Astrocyte (in vitro differentiated cells and primary cell): Measurements from ENCODE around the gene ADGRF3. TPM values are rescaled to one million over a fixed set of nuclear protein-coding genes. Genes with fewer than 3 reads are reported as not detected.
"Not testable (repeated sequence)": the region's sequence is repeated elsewhere in the genome, so short reads cannot be mapped to it uniquely, and the experiment has no call there.

Experiments
- DNase-seq: peaks from one replicate; pipeline ENCODE4 v3.0.0-alpha.2; 2010; ENCODE audit warnings: low read depth
- FAIRE-seq: peaks from 2 replicates; lab custom pipeline; 2011; peaks lifted over from hg19 to GRCh38; lab: Jason Lieb, UNC
- H2AFZ ChIP-seq: 2 replicates; pipeline ENCODE4 v1.6.0; 2012; ENCODE audit warnings: low read depth, low read length, inconsistent platforms
- H3K27ac ChIP-seq: 2 replicates; pipeline ENCODE4 v1.5.1; 2011; ENCODE audit warnings: low read depth, low read length, inconsistent platforms
- H3K27me3 ChIP-seq: 2 replicates; pipeline ENCODE4 v1.6.0; 2011; ENCODE audit warnings: low read length, inconsistent platforms; ENCODE audit not compliant: insufficient read depth
- H3K36me3 ChIP-seq: 2 replicates; pipeline ENCODE4 v1.5.1; 2011; ENCODE audit warnings: low read length, inconsistent platforms; ENCODE audit not compliant: insufficient read depth
- H3K4me1 ChIP-seq: 2 replicates; pipeline ENCODE4 v1.5.1; 2011; ENCODE audit warnings: low read length, inconsistent platforms; ENCODE audit not compliant: insufficient read depth
- H3K4me2 ChIP-seq: 2 replicates; pipeline ENCODE4 v1.6.0; 2012; ENCODE audit warnings: low read length, inconsistent platforms
- H3K4me3 ChIP-seq: 2 replicates; pipeline ENCODE4 v1.5.1; 2011; ENCODE audit warnings: low read depth, mild to moderate bottlenecking, low read length, inconsistent platforms; ENCODE audit not compliant: insufficient read depth
- H3K79me2 ChIP-seq: 2 replicates; pipeline ENCODE4 v1.6.0; 2012; ENCODE audit warnings: mild to moderate bottlenecking, low read length, inconsistent platforms; ENCODE audit not compliant: insufficient read depth
- H3K9ac ChIP-seq: 2 replicates; pipeline ENCODE4 v1.6.0; 2012; ENCODE audit warnings: mild to moderate bottlenecking, low read length, inconsistent platforms
- H3K9me3 ChIP-seq: 2 replicates; pipeline ENCODE4 v1.5.1; 2012; ENCODE audit warnings: low read depth, mild to moderate bottlenecking, low read length, inconsistent platforms; ENCODE audit not compliant: insufficient read depth
- H4K20me1 ChIP-seq: 2 replicates; pipeline ENCODE4 v1.6.0; 2012; ENCODE audit warnings: low read length, inconsistent platforms; ENCODE audit not compliant: insufficient read depth
- H3K27ac Mint-ChIP-seq: one replicate; pipeline ENCODE4 v1.8.0; 2021; ENCODE audit warnings: mild to moderate bottlenecking, mixed read lengths; ENCODE audit not compliant: unreplicated experiment
- H3K27me3 Mint-ChIP-seq: one replicate; pipeline ENCODE4 v1.8.0; 2021; ENCODE audit warnings: low read depth, mixed read lengths; ENCODE audit not compliant: unreplicated experiment
- H3K36me3 Mint-ChIP-seq: one replicate; pipeline ENCODE4 v1.8.0; 2021; ENCODE audit warnings: low read depth, mixed read lengths; ENCODE audit not compliant: unreplicated experiment
- H3K4me1 Mint-ChIP-seq: one replicate; pipeline ENCODE4 v1.8.0; 2021; ENCODE audit warnings: low read depth, mixed read lengths; ENCODE audit not compliant: unreplicated experiment
- H3K4me3 Mint-ChIP-seq: one replicate; pipeline ENCODE4 v1.8.0; 2021; ENCODE audit warnings: mild to moderate bottlenecking, moderate library complexity, mixed read lengths; ENCODE audit not compliant: unreplicated experiment
- H3K9me3 Mint-ChIP-seq: one replicate; pipeline ENCODE4 v1.8.0; 2021; ENCODE audit warnings: mild to moderate bottlenecking, mixed read lengths; ENCODE audit not compliant: unreplicated experiment
- CTCF ChIP-seq: IDR thresholded peaks from 2 replicates; pipeline ENCODE4 v1.5.1; 2011; ENCODE audit warnings: low read depth, mild to moderate bottlenecking, inconsistent platforms, low read length, moderate library complexity; ENCODE audit not compliant: insufficient read depth
- EZH2 ChIP-seq: IDR thresholded peaks from 2 replicates; pipeline ENCODE4 v1.6.1; 2012; ENCODE audit warnings: mild to moderate bottlenecking, low read length, inconsistent platforms; ENCODE audit not compliant: insufficient read depth
- total RNA-seq: library from RNA; stranded (reverse); gene quantifications from 2 replicates; pipeline ENCODE4 v1.2.1, GENCODE V29; 2021

The ADGRF3 gene
- total RNA-seq, 1 donor from 2014 or later, result 0.16 TPM

DNA sequence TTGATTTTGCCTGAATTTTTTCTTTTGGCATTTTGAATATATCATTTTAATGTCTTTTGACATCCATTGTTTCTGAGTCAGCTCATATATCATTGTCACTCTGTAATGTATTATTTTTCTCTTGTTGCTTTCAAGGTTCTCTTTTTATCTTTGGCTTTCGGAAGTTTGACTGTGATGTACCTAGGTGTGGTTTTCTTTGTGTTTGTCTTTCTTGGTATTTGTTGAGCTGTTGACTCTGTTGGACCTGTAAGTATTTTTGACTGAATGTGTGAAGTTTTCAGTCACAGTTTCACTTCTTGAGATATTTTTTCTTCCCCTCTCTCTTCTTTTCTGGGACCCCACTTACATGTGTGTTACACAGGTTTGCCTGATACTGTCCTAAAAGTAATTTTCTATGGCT is 30.2 kb upstream of the ADGRF3 start:
- Mint-ChIP-seq H3K9me3 (no peaks in the 10 kb centered on the region), H3K27me3 (no peaks in the 10 kb centered on the region), H3K27ac (no peak overlapping the region), H3K36me3 (peaks cover 14% of the 10 kb centered on the region), H3K4me3 (no peak overlapping the region), H3K4me1 (peaks cover 4% of the 10 kb centered on the region)
- peaks cover 17% of the 10 kb centered on the region for H4K20me1 ChIP-seq
- no peak overlapping the region for H3K27ac ChIP-seq
- no peak overlapping the region for H3K4me3 ChIP-seq
- no peak for DNase-seq
- no peaks in the 10 kb centered on the region for H3K27me3 ChIP-seq
- no peaks in the 10 kb centered on the region for H3K9me3 ChIP-seq
- peaks cover 26% of the 10 kb centered on the region for H3K36me3 ChIP-seq
- H3K4me2 ChIP-seq, result no peak overlapping the region
- no peak for TF ChIP-seq CTCF
- TF ChIP-seq EZH2, result no peak
- no peaks in the 10 kb centered on the region for H3K4me1 ChIP-seq
- H3K79me2 ChIP-seq, result no peaks in the 10 kb centered on the region
- FAIRE-seq, result no peak
- no peak overlapping the region for H2AFZ ChIP-seq
- no peak overlapping the region for H3K9ac ChIP-seq

DNA sequence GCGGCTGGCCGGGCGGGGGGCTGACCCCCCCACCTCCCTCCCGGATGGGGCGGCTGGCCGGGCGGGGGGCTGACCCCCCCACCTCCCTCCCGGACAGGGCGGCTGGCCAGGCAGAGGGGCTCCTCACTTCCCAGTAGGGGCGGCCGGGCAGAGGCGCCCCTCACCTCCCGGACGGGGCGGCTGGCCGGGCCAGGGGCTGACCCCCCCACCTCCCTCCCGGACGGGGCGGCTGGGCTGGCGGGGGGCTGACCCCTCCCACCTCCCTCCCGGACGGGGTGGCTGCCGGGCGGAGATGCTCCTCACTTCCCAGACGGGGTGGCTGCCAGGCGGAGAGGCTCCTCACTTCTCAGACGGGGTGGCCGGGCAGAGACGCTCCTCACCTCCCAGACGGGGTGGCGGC is 24.3 kb upstream of the ADGRF3 start:
- H3K36me3 Mint-ChIP-seq, result peaks cover 18% of the 10 kb centered on the region
- H3K27me3 Mint-ChIP-seq, H3K4me1 Mint-ChIP-seq, H3K27ac Mint-ChIP-seq, H3K9ac ChIP-seq, H3K27me3 ChIP-seq, H3K4me1 ChIP-seq, H3K4me3 Mint-ChIP-seq, H3K9me3 ChIP-seq, H3K27ac ChIP-seq, H2AFZ ChIP-seq, DNase-seq, FAIRE-seq, H3K4me3 ChIP-seq, H3K9me3 Mint-ChIP-seq, H3K79me2 ChIP-seq, H3K4me2 ChIP-seq: not testable (repeated sequence)
- Histone ChIP-seq H3K36me3 (peaks cover 15% of the 10 kb centered on the region), H4K20me1 (peaks cover 12% of the 10 kb centered on the region)

- H3K4me3 ChIP-seq, H3K27ac Mint-ChIP-seq, H3K27me3 ChIP-seq, H3K4me3 Mint-ChIP-seq, H3K4me1 ChIP-seq, H3K36me3 ChIP-seq, H3K27ac ChIP-seq, H3K27me3 Mint-ChIP-seq, FAIRE-seq, DNase-seq, H3K9me3 ChIP-seq, H3K9ac ChIP-seq, H3K79me2 ChIP-seq, H3K4me2 ChIP-seq, H2AFZ ChIP-seq, H3K4me1 Mint-ChIP-seq, H3K9me3 Mint-ChIP-seq: not testable (repeated sequence)
- H3K36me3 Mint-ChIP-seq, result peaks cover 18% of the 10 kb centered on the region
- peaks cover 14% of the 10 kb centered on the region for H4K20me1 ChIP-seq
Observed at GRCh38 chr2:26369664-26370063, 23.1 kb upstream of the ADGRF3 start.

- Histone ChIP-seq H3K27me3 (no peaks in the 10 kb centered on the region), H3K79me2 (peaks cover 29% of the 10 kb centered on the region), H3K27ac (no peak overlapping the region), H2AFZ (no peak overlapping the region), H3K36me3 (peaks cover 2% of the 10 kb centered on the region), H3K4me3 (no peak overlapping the region), H3K9ac (no peak overlapping the region), H4K20me1 (peaks cover 34% of the 10 kb centered on the region), H3K4me1 (no peaks in the 10 kb centered on the region), H3K9me3 (no peaks in the 10 kb centered on the region), H3K4me2 (no peak overlapping the region)
- Mint-ChIP-seq H3K4me3 (no peak overlapping the region), H3K4me1 (no peaks in the 10 kb centered on the region), H3K9me3 (no peaks in the 10 kb centered on the region), H3K27ac (no peak overlapping the region), H3K27me3 (no peaks in the 10 kb centered on the region), H3K36me3 (peaks cover 8% of the 10 kb centered on the region)
- FAIRE-seq (no peak), DNase-seq (no peak)
- no peak for TF ChIP-seq EZH2
- no peak for TF ChIP-seq CTCF
Observed at GRCh38 chr2:26366957-26367356, 20.4 kb upstream of the ADGRF3 start.
